HEK293 (cell line): Measurements from ENCODE around the gene MLLT6.

Source experiments
- ATF2 ChIP-seq: fragments of 450-650 bp; formaldehyde crosslinking; IDR thresholded peaks from 2 replicates; pipeline ENCODE4 v1.5.1; 2016; ENCODE audit warnings: missing biosample characterization, missing genetic modification characterization, low read depth
- FEZF1 ChIP-seq: fragments of 450-650 bp; formaldehyde crosslinking; IDR thresholded peaks from 2 replicates; pipeline ENCODE4 v1.5.1; 2016; ENCODE audit warnings: missing biosample characterization, missing genetic modification characterization
- PBX3 ChIP-seq: sonication (generic); formaldehyde crosslinking; IDR thresholded peaks from 2 replicates; pipeline ENCODE4 v1.8.1; 2022; ENCODE audit warnings: mild to moderate bottlenecking, moderate library complexity, missing genetic modification reagents
- SALL2 ChIP-seq: fragments of 450-650 bp; formaldehyde crosslinking; IDR thresholded peaks from 2 replicates; pipeline ENCODE4 v1.5.0; 2017; ENCODE audit warnings: missing biosample characterization, mild to moderate bottlenecking, missing genetic modification characterization, borderline replicate concordance
- SP7 ChIP-seq: fragments of 450-650 bp; formaldehyde crosslinking; IDR thresholded peaks from 2 replicates; pipeline ENCODE4 v1.5.1; 2016; ENCODE audit warnings: missing biosample characterization, missing genetic modification characterization
- YY2 ChIP-seq: fragments of 450-650 bp; formaldehyde crosslinking; IDR thresholded peaks from 2 replicates; pipeline ENCODE4 v1.5.1; 2016; ENCODE audit warnings: missing biosample characterization, missing genetic modification characterization
- ZBTB44 ChIP-seq: fragments of 450-650 bp; IDR thresholded peaks from 2 replicates; pipeline ENCODE4 v1.5.1; 2018; ENCODE audit warnings: missing biosample characterization, mild to moderate bottlenecking, missing genetic modification characterization
- ZFP41 ChIP-seq: fragments of 450-650 bp; formaldehyde crosslinking; IDR thresholded peaks from 2 replicates; pipeline ENCODE4 v1.5.1; 2016; ENCODE audit warnings: missing biosample characterization, missing genetic modification characterization, borderline replicate concordance
- ZIC2 ChIP-seq: fragments of 450-650 bp; formaldehyde crosslinking; IDR thresholded peaks from 2 replicates; pipeline ENCODE4 v1.5.1; 2016; ENCODE audit warnings: missing biosample characterization, missing genetic modification characterization
- ZNF148 ChIP-seq: fragments of 450-650 bp; formaldehyde crosslinking; IDR thresholded peaks from 2 replicates; pipeline ENCODE4 v1.5.0; 2017; ENCODE audit warnings: missing biosample characterization, missing genetic modification characterization, borderline replicate concordance
- ZNF155 ChIP-seq: fragments of 450-650 bp; formaldehyde crosslinking; IDR thresholded peaks from 2 replicates; pipeline ENCODE4 v1.5.1; 2016; ENCODE audit warnings: missing biosample characterization, missing genetic modification characterization
- ZNF18 ChIP-seq: fragments of 450-650 bp; formaldehyde crosslinking; IDR thresholded peaks from 2 replicates; pipeline ENCODE4 v1.5.1; 2016; ENCODE audit warnings: missing biosample characterization, missing genetic modification characterization
- ZNF19 ChIP-seq: fragments of 450-650 bp; formaldehyde crosslinking; IDR thresholded peaks from 2 replicates; pipeline ENCODE4; 2016; ENCODE audit warnings: missing biosample characterization, missing genetic modification characterization, low read depth
- ZNF202 ChIP-seq: fragments of 450-650 bp; formaldehyde crosslinking; IDR thresholded peaks from 2 replicates; pipeline ENCODE4 v1.5.1; 2016; ENCODE audit warnings: missing biosample characterization, missing genetic modification characterization, borderline replicate concordance
- ZNF211 ChIP-seq: fragments of 450-650 bp; formaldehyde crosslinking; IDR thresholded peaks from 2 replicates; pipeline ENCODE4 v1.5.1; 2016; ENCODE audit warnings: low read depth, missing biosample characterization, missing genetic modification characterization
- ZNF266 ChIP-seq: fragments of 450-650 bp; formaldehyde crosslinking; IDR thresholded peaks from 2 replicates; pipeline ENCODE4 v1.5.1; 2016; ENCODE audit warnings: missing biosample characterization, missing genetic modification characterization, low read depth
- ZNF350 ChIP-seq: fragments of 450-650 bp; formaldehyde crosslinking; IDR thresholded peaks from 2 replicates; pipeline ENCODE4 v1.5.0; 2017; ENCODE audit warnings: missing biosample characterization, mild to moderate bottlenecking, missing genetic modification characterization
- ZNF394 ChIP-seq: fragments of 450-650 bp; formaldehyde crosslinking; IDR thresholded peaks from 2 replicates; pipeline ENCODE4 v1.5.1; 2016; ENCODE audit warnings: missing biosample characterization, missing genetic modification characterization, mild to moderate bottlenecking, moderate library complexity, borderline replicate concordance
- ZNF416 ChIP-seq: fragments of 450-650 bp; formaldehyde crosslinking; IDR thresholded peaks from 2 replicates; pipeline ENCODE4 v1.5.1; 2016; ENCODE audit warnings: missing biosample characterization, missing genetic modification characterization
- ZNF426 ChIP-seq: fragments of 450-650 bp; formaldehyde crosslinking; IDR thresholded peaks from 2 replicates; pipeline ENCODE4 v1.5.1; 2017; ENCODE audit warnings: missing biosample characterization, missing genetic modification characterization, mild to moderate bottlenecking, inconsistent platforms, moderate library complexity
- ZNF544 ChIP-seq: fragments of 450-650 bp; formaldehyde crosslinking; IDR thresholded peaks from 2 replicates; pipeline ENCODE4 v1.5.0; 2017; ENCODE audit warnings: missing biosample characterization, missing genetic modification characterization
- ZNF610 ChIP-seq: fragments of 450-650 bp; formaldehyde crosslinking; IDR thresholded peaks from 2 replicates; pipeline ENCODE4 v1.5.1; 2016; ENCODE audit warnings: missing biosample characterization, missing genetic modification characterization, borderline replicate concordance
- ZNF654 ChIP-seq: fragments of 450-650 bp; formaldehyde crosslinking; IDR thresholded peaks from 2 replicates; pipeline ENCODE4 v1.5.1; 2016; ENCODE audit warnings: low read depth, missing biosample characterization, missing genetic modification characterization
- ZNF660 ChIP-seq: fragments of 450-650 bp; IDR thresholded peaks from 2 replicates; pipeline ENCODE4 v1.5.1; 2018; ENCODE audit warnings: missing biosample characterization, mild to moderate bottlenecking, missing genetic modification characterization
- ZNF664 ChIP-seq: fragments of 450-650 bp; formaldehyde crosslinking; IDR thresholded peaks from 2 replicates; pipeline ENCODE4 v1.5.1; 2016; ENCODE audit warnings: missing biosample characterization, missing genetic modification characterization
- ZNF701 ChIP-seq: fragments of 450-650 bp; formaldehyde crosslinking; IDR thresholded peaks from 2 replicates; pipeline ENCODE4 v1.5.1; 2016; ENCODE audit warnings: missing biosample characterization, missing genetic modification characterization
- ZNF777 ChIP-seq: fragments of 450-650 bp; formaldehyde crosslinking; IDR thresholded peaks from 2 replicates; pipeline ENCODE4 v1.5.1; 2017; ENCODE audit warnings: missing biosample characterization, missing genetic modification characterization, borderline replicate concordance
- ZNF785 ChIP-seq: fragments of 450-650 bp; formaldehyde crosslinking; IDR thresholded peaks from 2 replicates; pipeline ENCODE4 v1.5.1; 2016; ENCODE audit warnings: missing biosample characterization, missing genetic modification characterization
- ZNF791 ChIP-seq: fragments of 450-650 bp; formaldehyde crosslinking; IDR thresholded peaks from 2 replicates; pipeline ENCODE4 v1.5.1; 2016; ENCODE audit warnings: missing biosample characterization, missing genetic modification characterization
- ZSCAN16 ChIP-seq: fragments of 450-650 bp; formaldehyde crosslinking; IDR thresholded peaks from 2 replicates; pipeline ENCODE4 v1.5.1; 2016; ENCODE audit warnings: missing biosample characterization, missing genetic modification characterization
- ZSCAN30 ChIP-seq: fragments of 450-650 bp; IDR thresholded peaks from 2 replicates; pipeline ENCODE4 v1.5.1; 2018; ENCODE audit warnings: missing biosample characterization, mild to moderate bottlenecking, missing genetic modification characterization, moderate library complexity

MLLT6 gene

GRCh38 chr17:38667099-38667786 lies 37.8 kb upstream of the MLLT6 start (continued):
- TF ChIP-seq ZNF18 (tag by site-specific recombination) (peak; percentile 72; the same call in 1 of the 2 replicates), PBX3 (CRISPR knock-in tag) (no peak), ZNF791 (tag by site-specific recombination) (peak; percentile 84; the same call in 1 of the 2 replicates), ATF2 (tag by site-specific recombination) (no peak), ZNF211 (tag by site-specific recombination) (0 out of 2 replicates have a peak, but pooled peaks have one; percentile 41), ZNF785 (no peak; the same call in 1 of the 2 replicates), ZNF416 (no peak), ZNF701 (tag by site-specific recombination) (no peak), FEZF1 (tag by site-specific recombination) (no peak; the same call in 1 of the 2 replicates), ZNF664 (tag by site-specific recombination) (peak; percentile 92), ZNF660 (no peak), ZIC2 (tag by site-specific recombination) (no peak), ZBTB44 (tag by site-specific recombination) (no peak), ZNF155 (tag by site-specific recombination) (peak; percentile 69; the same call in 1 of the 2 replicates), YY2 (no peak), ZNF544 (tag by site-specific recombination) (no peak), ZNF19 (tag by site-specific recombination) (peak; percentile 98), SALL2 (tag by site-specific recombination) (no peak), ZFP41 (no peak), ZNF350 (tag by site-specific recombination) (no peak), SP7 (tag by site-specific recombination) (no peak), ZNF610 (tag by site-specific recombination) (peak; percentile 53), ZNF654 (tag by site-specific recombination) (peak; percentile 99), ZSCAN30 (tag by site-specific recombination) (0 out of 2 replicates have a peak, but pooled peaks have one; percentile 56), ZNF266 (tag by site-specific recombination) (peak; percentile 96), ZNF202 (tag by site-specific recombination) (peak; percentile 97), ZNF394 (peak; percentile 98), ZNF148 (tag by site-specific recombination) (no peak), ZNF777 (tag by site-specific recombination) (no peak), ZNF426 (tag by site-specific recombination) (peak; percentile 99), ZSCAN16 (tag by site-specific recombination) (peak; percentile 22; the same call in 1 of the 2 replicates)
